NT2/D1 (cell line): ENCODE results near the gene CSAD.
"Not testable (repeated sequence)": the region's sequence is repeated elsewhere in the genome, so short reads cannot be mapped to it uniquely, and the experiment has no call there.

ENCODE experiments used
- DNase-seq: peaks from one replicate; pipeline ENCODE4 v3.0.0-alpha.2; 2011; ENCODE audit warnings: low read depth, low spot score
- H3K27me3 ChIP-seq: 2 replicates; pipeline ENCODE4 v1.6.0; 2011; ENCODE audit warnings: mild to moderate bottlenecking; ENCODE audit not compliant: insufficient read length, insufficient read depth
- H3K36me3 ChIP-seq: 2 replicates; pipeline ENCODE4 v1.6.1; 2011; ENCODE audit warnings: mild to moderate bottlenecking, low read length, mixed read lengths; ENCODE audit not compliant: insufficient read depth, insufficient read length
- H3K4me1 ChIP-seq: 2 replicates; pipeline ENCODE4 v1.5.1; 2011; ENCODE audit not compliant: insufficient read depth, insufficient read length
- H3K4me3 ChIP-seq: 2 replicates; pipeline ENCODE4 v1.5.1; 2011; ENCODE audit warnings: low read depth; ENCODE audit not compliant: insufficient read length
- H3K9ac ChIP-seq: 2 replicates; pipeline ENCODE4 v1.6.0; 2011; ENCODE audit warnings: low read depth; ENCODE audit not compliant: insufficient read length
- H3K9me3 ChIP-seq: 2 replicates; pipeline ENCODE4 v1.5.1; 2011; ENCODE audit warnings: mild to moderate bottlenecking, low read length; ENCODE audit not compliant: insufficient read depth
- SUZ12 ChIP-seq: IDR thresholded peaks from 2 replicates; pipeline ENCODE4 v1.6.1; 2011; ENCODE audit not compliant: insufficient read length, insufficient read depth; ENCODE audit errors: extremely low read depth
- YY1 ChIP-seq: IDR thresholded peaks from 2 replicates; pipeline ENCODE4 v1.6.1; 2011; ENCODE audit not compliant: insufficient read length, insufficient read depth
- ZNF274 ChIP-seq: IDR thresholded peaks from 2 replicates; pipeline ENCODE4 v1.6.1; 2011; ENCODE audit warnings: mild to moderate bottlenecking, low read depth, low read length

Gene CSAD

DNA sequence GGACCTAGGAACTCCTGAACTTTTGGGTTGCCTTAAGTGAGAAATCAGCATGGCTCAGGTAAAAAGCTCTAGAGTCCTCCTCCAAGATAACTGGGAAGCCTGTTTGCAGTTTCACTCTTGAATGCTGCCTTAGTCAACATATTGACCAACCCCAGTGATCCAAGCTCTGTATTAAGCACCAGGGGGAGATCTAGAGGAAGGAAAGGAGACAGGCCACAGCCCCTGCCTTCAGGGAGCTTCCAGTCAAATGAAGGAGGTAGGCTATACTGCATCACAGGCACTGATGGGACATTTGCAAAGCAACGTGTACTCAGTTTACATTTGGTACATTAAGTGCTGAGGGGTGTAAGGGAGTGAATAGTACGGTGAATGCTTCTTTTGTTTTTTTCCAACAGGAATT is 1.2 kb upstream of the CSAD start:
- H3K9ac ChIP-seq, result no peak overlapping the region
- TF ChIP-seq YY1 (no peak), ZNF274 (no peak), SUZ12 (no peak)
- H3K9me3 ChIP-seq, result peaks cover 10% of the 10 kb centered on the region; the same call in 1 of the 2 replicates
- H3K4me3 ChIP-seq, result no peak overlapping the region
- no peak for DNase-seq
- H3K4me1 ChIP-seq, result no peaks in the 10 kb centered on the region
- peaks cover 44% of the 10 kb centered on the region for H3K36me3 ChIP-seq
- peaks cover 28% of the 10 kb centered on the region for H3K27me3 ChIP-seq

DNA sequence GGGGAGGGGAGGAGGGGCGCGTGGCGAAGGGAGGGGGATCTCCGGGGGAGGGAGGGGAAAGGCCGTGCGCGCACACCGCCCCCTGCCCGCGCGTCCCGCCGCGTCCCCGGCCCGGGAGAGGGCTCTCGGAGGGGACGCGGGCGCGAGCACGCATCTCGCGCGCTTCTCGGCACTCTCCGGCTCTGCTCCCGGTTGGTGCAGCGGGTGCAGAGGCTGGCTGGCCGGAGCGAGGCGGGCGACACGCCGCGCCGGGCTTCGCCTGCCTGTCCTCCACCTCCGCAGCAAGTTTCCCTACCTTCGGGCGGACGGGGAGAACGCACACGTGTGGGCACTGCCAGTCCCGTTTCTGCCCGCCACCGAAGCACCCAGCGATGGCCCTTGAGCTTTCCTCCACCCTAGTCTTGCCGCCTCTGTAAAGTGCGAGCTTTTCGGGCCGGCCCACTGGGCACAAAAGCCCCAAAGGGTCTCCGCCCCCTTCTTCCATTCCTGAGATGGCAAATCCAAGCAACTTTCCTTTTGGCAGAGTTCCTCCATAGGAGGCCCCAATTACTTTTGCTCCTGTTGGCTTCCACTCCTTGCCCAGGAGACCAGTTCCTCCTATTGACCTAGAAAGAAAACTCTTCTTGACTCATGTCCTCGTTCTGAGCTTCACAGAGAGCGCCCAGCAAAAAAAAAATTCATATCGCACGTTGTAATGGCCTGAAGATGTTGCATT is 363 bp upstream of the CSAD start:
- H3K4me3 ChIP-seq, result peak overlapping the region; percentile 87
- H3K9ac ChIP-seq, result peak overlapping the region; percentile 95
- DNase-seq, result peak; percentile 54
- H3K4me1 ChIP-seq, result no peaks in the 10 kb centered on the region
- no peak for TF ChIP-seq SUZ12
- TF ChIP-seq ZNF274, result no peak
- no peak for TF ChIP-seq YY1
- H3K27me3 ChIP-seq, result peaks cover 33% of the 10 kb centered on the region
- H3K9me3 ChIP-seq, result peaks cover 7% of the 10 kb centered on the region; the same call in 1 of the 2 replicates
- peaks cover 35% of the 10 kb centered on the region for H3K36me3 ChIP-seq

GRCh38 chr12:53179687-53180219 is 972 bp downstream of the CSAD start:
- no peak for DNase-seq
- H3K27me3 ChIP-seq, result peaks cover 40% of the 10 kb centered on the region

DNA sequence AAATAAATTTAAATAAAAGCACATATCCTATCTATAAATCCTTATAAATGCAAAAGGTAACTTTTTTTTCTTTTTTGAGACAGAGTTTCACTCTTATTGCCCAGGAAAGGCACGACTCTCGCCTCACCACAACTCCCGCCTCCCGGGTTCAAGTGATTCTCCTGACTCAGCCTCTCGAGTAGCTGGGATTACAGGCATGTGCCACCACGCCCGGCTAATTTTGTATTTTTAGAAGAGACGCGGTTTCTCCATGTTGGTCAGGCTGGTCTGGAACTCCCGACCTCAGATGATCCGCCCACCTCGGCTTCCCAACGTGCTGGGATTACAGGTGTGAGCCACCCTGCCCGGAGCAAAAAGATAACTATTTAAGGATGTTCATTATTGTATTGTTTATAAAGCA is 1.9 kb downstream of the CSAD start:
- DNase-seq, H3K4me1 ChIP-seq, H3K4me3 ChIP-seq, H3K9ac ChIP-seq, H3K9me3 ChIP-seq: not testable (repeated sequence)
- peaks cover 49% of the 10 kb centered on the region for H3K27me3 ChIP-seq
- peaks cover 17% of the 10 kb centered on the region for H3K36me3 ChIP-seq

More at GRCh38 chr12:53179687-53180219, 972 bp downstream of the CSAD start:
- peaks cover 1% of the 10 kb centered on the region for H3K4me1 ChIP-seq
- H3K36me3 ChIP-seq, result peaks cover 22% of the 10 kb centered on the region
- H3K9me3 ChIP-seq, result peaks cover 7% of the 10 kb centered on the region; the same call in 1 of the 2 replicates
- H3K9ac ChIP-seq, result peak overlapping the region; percentile 83
- H3K4me3 ChIP-seq, result peak overlapping the region; percentile 87
- TF ChIP-seq SUZ12, result no peak
- TF ChIP-seq YY1, result no peak
- no peak for TF ChIP-seq ZNF274

- not testable (repeated sequence) for H3K9ac ChIP-seq, H3K4me1 ChIP-seq, H3K36me3 ChIP-seq, H3K9me3 ChIP-seq, DNase-seq, H3K4me3 ChIP-seq
- H3K27me3 ChIP-seq, result peaks cover 62% of the 10 kb centered on the region
Measured at GRCh38 chr12:53177447-53177846, 3.3 kb downstream of the CSAD start.

DNA sequence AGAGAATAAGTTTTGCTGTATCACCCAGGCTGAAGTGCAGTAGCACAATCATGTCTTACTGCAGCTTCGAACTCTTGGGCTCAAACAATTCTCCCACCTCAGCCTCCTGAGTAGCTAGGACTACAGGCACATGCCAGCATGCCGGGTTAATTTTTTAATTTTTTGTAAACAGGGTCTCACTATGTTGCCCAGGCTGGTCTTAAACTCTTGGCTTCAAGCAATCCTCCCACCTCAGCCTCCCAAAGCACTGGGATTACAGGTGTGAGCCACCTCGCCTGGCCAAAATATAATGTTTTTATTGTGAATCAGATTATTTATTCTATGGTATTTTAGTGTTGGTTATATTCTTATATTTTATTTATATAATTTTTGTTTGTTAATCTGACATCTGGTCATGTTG is 4.0 kb downstream of the CSAD start:
- Histone ChIP-seq H3K27me3 (peaks cover 69% of the 10 kb centered on the region), H3K4me1 (peaks cover 2% of the 10 kb centered on the region), H3K9me3 (peaks cover 8% of the 10 kb centered on the region; the same call in 1 of the 2 replicates), H3K4me3 (no peak overlapping the region), H3K36me3 (peaks cover 9% of the 10 kb centered on the region), H3K9ac (no peak overlapping the region)
- no peak for TF ChIP-seq ZNF274
- TF ChIP-seq SUZ12, result no peak
- TF ChIP-seq YY1, result no peak
- no peak for DNase-seq

GRCh38 chr12:53174881-53175491 is 5.7 kb downstream of the CSAD start:
- Histone ChIP-seq H3K9me3 (peaks cover 12% of the 10 kb centered on the region; the same call in 1 of the 2 replicates), H3K27me3 (peaks cover 87% of the 10 kb centered on the region), H3K9ac (no peak overlapping the region), H3K4me3 (no peak overlapping the region), H3K4me1 (peaks cover 12% of the 10 kb centered on the region), H3K36me3 (peaks cover 19% of the 10 kb centered on the region)
- TF ChIP-seq SUZ12 (no peak), ZNF274 (no peak), YY1 (no peak)
- peak; percentile 96 for DNase-seq
